HG03432 (cell line): ENCODE measurements around the gene DBNDD1.
"Not testable (repeated sequence)": the region's sequence is repeated elsewhere in the genome, so short reads cannot be mapped to it uniquely, and the experiment has no call there.

Experiments used
- ATAC-seq: cut with Tn5 transposase; IDR thresholded peaks from one replicate; pipeline ENCODE4 v1.9.1; 2021; ENCODE audit warnings: mild to moderate bottlenecking, moderate library complexity; ENCODE audit not compliant: unreplicated experiment

DBNDD1 gene

GRCh38 chr16:90012991-90013745, 6.1 kb downstream of the DBNDD1 start:
- ATAC-seq, result no peak

DNA sequence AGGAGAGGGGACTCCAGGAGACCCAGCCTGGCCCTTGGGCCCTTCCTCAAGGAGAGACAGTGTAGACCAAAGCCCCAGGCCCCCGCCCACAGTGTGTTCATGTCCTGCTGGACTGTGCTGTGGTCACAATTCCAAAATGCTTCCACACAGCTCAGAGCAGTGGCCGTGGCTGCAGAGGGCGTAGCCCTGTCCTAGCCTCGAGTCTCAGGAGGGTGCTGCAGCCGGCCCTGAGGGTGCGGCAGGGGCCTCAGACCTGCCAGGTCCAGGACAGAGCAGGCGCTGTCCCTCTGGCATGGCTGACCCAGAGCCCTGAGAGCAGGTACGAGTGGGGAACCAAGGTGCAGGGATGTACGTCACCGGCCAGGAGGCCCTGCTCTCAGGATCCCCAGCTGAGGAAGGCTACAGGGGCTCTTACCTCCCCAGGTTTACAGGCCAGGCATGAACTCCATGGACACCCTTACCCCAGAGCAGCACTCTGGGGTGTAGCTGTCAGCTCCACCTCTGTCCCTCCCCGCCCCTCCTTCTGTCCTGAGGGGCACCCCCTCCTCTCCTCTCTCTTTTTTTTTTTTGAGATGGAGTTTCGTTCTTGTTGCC, 7.3 kb downstream of the DBNDD1 start:
- no peak for ATAC-seq

- ATAC-seq, result no peak
These were observed 7.8 kb downstream of the DBNDD1 start for GRCh38 chr16:90011508-90011819.

- ATAC-seq, result no peak
These were observed 8.4 kb downstream of the DBNDD1 start for GRCh38 chr16:90010676-90011507.

DNA sequence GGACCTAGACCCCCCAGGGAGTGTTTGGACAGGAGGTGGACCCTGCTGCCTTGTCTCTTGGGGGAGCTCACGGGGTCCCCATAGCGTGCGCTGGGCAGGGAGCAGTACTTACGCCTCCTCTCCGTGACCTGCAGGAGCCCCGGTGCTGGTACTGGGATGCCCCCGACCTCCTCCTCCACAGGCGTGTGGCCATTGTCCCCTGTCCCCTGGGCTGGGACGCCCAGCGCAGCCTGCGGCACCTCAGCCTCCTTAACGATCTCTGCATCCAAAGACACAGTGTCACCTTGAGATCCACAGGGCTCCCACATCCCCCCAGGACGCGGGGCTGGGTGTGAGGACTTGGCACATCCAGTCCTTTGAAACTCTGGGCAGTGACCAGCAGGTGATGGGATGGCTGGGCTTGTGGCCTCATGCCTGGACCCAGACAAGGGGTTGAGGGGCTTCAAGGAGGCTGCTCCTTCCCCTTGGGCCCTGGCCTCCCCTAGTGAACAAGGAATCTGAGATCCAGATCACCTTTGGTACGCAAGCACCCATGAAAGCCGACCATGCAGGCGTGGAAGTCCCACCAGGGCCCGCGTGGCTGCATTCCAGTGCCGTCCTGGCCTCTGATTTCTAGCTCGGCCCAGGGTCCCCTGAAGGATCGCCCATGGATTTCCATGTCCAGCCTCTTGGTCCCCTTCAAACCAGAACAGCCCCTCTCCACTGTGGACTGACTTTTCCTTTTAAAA, 9.9 kb downstream of the DBNDD1 start:
- no peak for ATAC-seq

- peak; percentile 50 for ATAC-seq
These were observed 10.5 kb downstream of the DBNDD1 start for GRCh38 chr16:90008708-90009145.

DNA sequence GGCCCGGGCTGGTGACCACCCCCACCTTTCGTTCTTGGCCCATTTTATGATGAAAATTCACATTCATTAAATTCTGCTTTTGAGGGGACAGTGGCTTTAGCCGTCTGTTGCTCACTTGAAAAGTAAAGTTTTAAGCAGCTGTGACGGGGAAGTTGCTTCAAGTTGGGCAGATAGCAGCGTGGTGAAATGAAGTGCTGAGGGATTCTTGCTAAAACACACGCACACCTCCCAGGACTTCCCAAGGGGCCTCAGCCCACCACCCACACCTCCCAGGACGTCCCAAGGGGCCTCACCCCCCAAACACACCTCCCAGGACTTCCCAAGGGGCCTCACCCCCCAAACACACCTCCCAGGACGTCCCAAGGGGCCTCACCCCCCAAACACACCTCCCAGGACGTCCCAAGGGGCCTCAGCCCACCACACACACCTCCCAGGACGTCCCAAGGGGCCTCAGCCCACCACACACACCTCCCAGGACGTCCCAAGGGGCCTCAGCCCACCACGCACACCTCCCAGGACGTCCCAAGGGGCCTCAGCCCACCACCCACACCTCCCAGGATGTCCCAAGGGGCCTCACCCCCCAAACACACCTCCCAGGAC, 11.5 kb downstream of the DBNDD1 start:
- ATAC-seq, result not testable (repeated sequence)

DNA sequence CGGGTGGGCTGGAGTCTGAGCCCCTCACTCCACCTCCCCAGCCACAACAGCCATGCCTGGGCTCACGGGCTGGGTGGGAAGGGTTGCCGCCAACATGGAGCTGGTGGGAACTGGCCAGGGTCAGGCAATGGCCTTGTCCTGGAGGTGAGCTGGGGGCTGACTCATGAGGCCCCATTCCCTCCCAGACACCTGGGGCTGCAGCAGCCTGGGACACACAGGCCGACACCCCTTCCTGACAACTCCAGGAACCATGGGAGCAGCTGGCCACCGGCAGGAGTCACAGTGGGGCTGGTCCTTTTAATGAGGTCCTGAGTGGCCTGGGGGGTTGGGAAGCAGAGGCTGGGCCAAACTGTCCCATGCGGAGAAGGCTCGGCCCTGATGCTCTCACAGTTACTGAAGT, 12.2 kb downstream of the DBNDD1 start:
- ATAC-seq, result no peak

GRCh38 chr16:90005956-90006663, 13.1 kb downstream of the DBNDD1 start:
- ATAC-seq, result no peak

GRCh38 chr16:90004577-90004976, 14.7 kb downstream of the DBNDD1 start:
- ATAC-seq, result no peak

GRCh38 chr16:90002759-90003158, 16.5 kb downstream of the DBNDD1 start:
- no peak for ATAC-seq

DNA sequence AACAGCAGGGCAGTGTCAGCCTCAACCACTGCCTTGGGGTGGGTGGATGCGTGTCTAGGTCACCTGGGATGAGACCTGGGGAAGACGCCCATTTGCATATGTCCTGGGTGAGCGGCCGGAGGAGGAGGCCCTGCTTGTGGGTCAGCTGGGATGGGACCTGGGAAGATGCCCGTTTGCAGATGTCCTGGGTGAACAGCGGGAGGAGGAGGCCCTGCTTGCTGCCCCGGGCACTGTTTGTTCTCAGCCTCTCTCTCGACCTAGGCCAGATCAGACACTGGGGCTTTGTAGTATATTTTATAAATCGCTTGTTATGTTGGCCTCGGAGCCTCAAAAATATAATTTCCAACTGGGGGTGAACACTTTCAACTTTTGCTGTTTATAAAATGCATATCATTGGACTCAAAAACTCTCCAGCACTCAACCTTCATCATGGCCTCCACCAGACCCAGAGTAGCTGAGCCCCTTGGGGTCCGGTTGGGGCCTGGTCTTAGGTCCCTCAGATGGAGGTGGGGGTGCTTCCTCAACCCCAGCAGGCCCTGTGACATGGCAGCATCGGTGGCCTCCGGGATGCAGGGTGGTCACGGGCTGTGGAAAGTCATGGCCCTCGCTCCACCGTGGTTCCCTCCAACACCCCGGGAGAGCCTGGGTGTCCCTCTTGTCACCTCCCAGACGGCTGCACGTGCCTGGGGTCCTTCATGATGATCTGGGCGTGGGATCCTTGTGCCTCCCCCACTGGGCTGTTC, 17.3 kb downstream of the DBNDD1 start:
- ATAC-seq, result no peak

- no peak for ATAC-seq
These were observed 18.4 kb downstream of the DBNDD1 start for GRCh38 chr16:90000733-90001427.

GRCh38 chr16:89999831-90000574, 19.3 kb downstream of the DBNDD1 start:
- no peak for ATAC-seq

- ATAC-seq, result no peak
These were observed 23.1 kb downstream of the DBNDD1 start for GRCh38 chr16:89996178-89996489.

DNA sequence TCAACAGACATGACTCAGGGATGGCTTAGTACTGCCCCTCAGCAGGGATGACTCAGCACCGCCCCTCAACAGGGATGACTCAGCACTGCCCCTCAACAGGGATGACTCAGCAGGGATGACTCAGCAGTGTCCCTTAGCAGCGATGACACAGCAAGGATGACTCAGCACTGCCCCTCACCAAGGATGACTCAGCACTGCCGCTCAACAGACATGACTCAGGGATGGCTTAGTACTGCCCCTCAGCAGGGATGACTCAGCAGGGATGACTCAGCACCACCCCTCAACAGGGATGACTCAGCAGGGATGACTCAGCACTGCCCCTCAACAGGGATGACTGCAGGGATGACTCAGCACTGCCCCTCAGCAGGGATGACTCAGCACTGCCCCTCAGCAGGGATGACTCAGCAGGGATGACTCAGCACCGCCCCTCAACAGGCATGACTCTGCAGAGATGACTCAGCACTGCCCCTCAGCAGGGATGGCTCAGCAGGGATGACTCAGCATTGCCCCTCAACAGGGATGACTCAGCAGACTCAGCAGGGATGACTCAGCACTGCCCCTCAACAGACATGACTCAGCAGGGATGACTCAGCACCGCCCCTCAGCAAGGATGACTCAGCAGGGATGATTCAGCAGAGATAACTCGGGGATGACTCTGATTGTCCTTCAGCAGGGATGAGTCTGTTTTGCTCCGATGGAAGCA, 23.6 kb downstream of the DBNDD1 start:
- not testable (repeated sequence) for ATAC-seq

GRCh38 chr16:89994721-89995474, 24.4 kb downstream of the DBNDD1 start:
- ATAC-seq, result not testable (repeated sequence)
